AG04449 (cell line): ENCODE results near the gene TCF20.

ENCODE experiments used
- CTCF ChIA-PET: fragments of 350-600 bp; formaldehyde crosslinking; extraction: SDS; loops from one replicate; lab custom pipeline; 2021; ENCODE audit warnings: antibody characterized with exemption; lab: Yijun Ruan, JAX
- POLR2A ChIA-PET: fragments of 400-600, 350-600 bp; formaldehyde crosslinking; extraction: SDS; loops from one replicate; lab custom pipeline; 2020; ENCODE audit warnings: antibody characterized with exemption, inconsistent platforms; lab: Yijun Ruan, JAX
- DNase-seq: peaks from one replicate; pipeline ENCODE4 v3.0.0-alpha.2; 2010; ENCODE audit warnings: low read depth, low spot score
- H3K4me3 ChIP-seq: 2 replicates; pipeline ENCODE4 v1.5.1; 2011; ENCODE audit warnings: low read depth, mild to moderate bottlenecking, control low read depth, low read length
- CTCF ChIP-seq: IDR thresholded peaks from one replicate; pipeline ENCODE4 v1.5.1; 2011; ENCODE audit warnings: mild to moderate bottlenecking, moderate library complexity, low read length, control low read depth, inconsistent platforms; ENCODE audit not compliant: insufficient read depth; ENCODE audit errors: missing control alignments

Gene TCF20

DNA sequence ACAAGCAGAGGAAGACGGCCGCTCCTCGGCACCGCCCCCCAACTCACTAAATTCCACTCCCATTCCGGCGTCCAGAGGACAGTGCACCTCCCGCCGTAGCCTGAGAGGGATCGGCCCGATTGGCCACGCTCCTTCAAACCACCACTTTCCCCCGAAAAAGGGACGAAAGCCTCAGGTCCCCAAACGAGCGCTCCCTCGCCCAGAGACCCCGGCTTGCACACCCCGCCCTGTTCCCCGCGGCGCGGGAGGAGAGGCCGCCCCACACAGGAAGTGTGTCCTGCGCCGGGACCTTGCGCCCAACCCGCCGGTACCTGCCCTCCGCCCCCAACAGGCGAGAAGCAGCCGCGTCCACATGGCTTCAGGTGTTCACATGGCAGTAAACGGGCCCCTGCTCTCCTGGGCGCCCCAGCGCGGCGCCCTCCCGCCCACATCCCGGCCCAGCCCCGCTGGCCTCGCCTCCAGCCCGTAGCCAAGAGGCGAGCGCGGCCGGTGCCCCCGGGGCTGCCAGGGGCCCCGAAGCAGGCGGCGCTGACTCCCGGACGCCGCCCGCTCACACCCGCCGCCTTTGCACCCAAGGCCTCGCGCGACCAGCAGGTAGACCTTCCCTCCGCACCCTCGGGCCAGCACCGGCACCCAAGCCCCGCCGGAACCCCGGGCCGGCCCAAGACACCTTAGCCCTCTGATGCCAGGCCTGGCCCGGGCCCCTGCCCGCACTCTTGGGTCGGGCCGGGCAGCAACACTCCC, 849 bp downstream of the TCF20 start:
- ChIA-PET CTCF (interaction anchor here (0.8 to 1.2 kb wide), 3 partner anchors 9 to 178 kb away, joined by 3 to 4 read pairs (median 3); no protein-coding TSS in a partner anchor), POLR2A (no interaction called here)
- DNase-seq = no peak
- peak overlapping the region; percentile 73 for H3K4me3 ChIP-seq
- TF ChIP-seq CTCF = no peak

DNA sequence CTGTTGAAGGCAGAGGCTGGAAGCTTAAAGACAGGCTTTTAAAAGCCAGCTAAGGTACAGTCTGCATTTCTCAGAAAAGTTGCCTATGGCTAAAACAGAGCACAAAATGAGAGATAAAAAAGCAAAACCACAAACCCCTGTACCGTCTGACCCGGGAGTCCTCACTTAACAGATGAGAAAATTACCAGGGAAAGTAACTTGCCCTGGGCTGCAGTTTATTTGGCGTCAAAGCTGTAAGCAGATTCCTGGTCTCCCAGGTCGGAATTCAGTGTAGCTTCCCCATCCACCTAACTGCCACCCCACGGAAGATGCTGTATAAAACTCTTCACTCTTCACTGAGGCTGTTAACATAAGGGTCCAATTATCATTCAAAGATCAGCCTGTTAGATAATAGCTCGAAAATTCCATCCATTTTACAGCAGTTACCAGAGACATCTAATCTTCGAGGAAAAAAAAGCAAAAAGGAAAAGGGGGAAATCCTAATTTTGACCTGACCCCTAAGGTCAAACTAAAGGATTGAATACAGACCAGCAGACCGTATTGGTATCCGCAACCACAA, 1.5 kb downstream of the TCF20 start:
- POLR2A ChIA-PET = no interaction called here
- TF ChIP-seq CTCF = no peak
- CTCF ChIA-PET = interaction anchor here (0.8 to 1.2 kb wide), 3 partner anchors 9 to 178 kb away, joined by 3 to 4 read pairs (median 3); no protein-coding TSS in a partner anchor
- DNase-seq = no peak
- peak overlapping the region; percentile 73 for H3K4me3 ChIP-seq

DNA sequence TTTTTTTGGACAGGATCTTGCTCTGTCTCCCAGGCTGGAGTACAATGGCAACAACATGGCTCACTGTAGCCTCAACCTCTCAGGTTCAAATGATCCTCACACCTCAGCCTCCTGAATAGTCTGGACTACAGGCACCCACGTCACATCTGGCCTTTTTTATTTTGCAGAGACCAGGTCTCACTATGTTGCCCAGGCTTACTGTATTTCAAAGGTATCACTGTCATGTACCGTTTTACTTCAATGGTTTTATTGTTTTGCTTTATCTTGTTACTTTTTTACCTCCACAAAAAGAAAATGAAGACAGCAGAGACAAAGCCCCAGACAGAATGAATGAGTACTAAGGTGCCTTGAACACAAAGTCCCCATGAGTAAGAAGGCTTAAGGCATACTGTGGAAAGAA, 5.1 kb downstream of the TCF20 start:
- CTCF ChIA-PET = no interaction called here
- no peak overlapping the region for H3K4me3 ChIP-seq
- DNase-seq = no peak
- POLR2A ChIA-PET = no interaction called here
- no peak for TF ChIP-seq CTCF

- no peak overlapping the region for H3K4me3 ChIP-seq
- ChIA-PET CTCF (no interaction called here), POLR2A (no interaction called here)
- no peak for DNase-seq
- no peak for TF ChIP-seq CTCF
Observed at GRCh38 chr22:42263944-42264343, 6.5 kb downstream of the TCF20 start.

GRCh38 chr22:42262964-42263363, 7.5 kb downstream of the TCF20 start:
- ChIA-PET POLR2A (no interaction called here), CTCF (no interaction called here)
- DNase-seq = no peak
- no peak overlapping the region for H3K4me3 ChIP-seq
- TF ChIP-seq CTCF = no peak

- H3K4me3 ChIP-seq = no peak overlapping the region
- POLR2A ChIA-PET = no interaction called here
Observed at GRCh38 chr22:42261296-42261695, 9.2 kb downstream of the TCF20 start.

More at GRCh38 chr22:42261296-42261695, 9.2 kb downstream of the TCF20 start:
- CTCF ChIA-PET = no interaction called here
- TF ChIP-seq CTCF = no peak
- peak; percentile 16 for DNase-seq
